Measurements from ENCODE around the gene SCFD1. TPM values are rescaled to one million over a fixed set of nuclear protein-coding genes. Genes with fewer than 3 reads are reported as not detected.

SCFD1 gene
- total and polyA plus RNA-seq, 4 donors = 24.6 to 82.1 (median 52.6) TPM

DNA sequence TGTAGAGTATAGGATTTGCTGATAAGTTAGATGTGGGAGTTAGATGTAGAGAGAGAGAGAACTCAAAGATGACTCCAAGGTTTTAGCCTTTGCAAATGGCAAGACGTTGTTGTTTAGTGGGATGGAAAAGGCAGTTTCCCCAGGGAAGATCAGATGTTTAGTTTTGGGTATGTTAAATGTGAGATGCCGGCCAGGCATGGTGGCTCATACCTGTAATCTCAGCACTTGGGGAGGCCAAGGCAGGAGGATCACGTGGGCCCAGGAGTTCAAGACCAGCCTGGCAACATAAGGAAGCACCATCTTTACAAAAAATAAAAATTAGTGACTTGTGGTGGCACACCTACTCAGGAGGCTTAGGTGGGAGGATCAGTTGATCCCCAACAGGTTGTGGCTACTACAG, 33.5 kb downstream of the SCFD1 start:
- H3K27ac ChIP-seq (ENCODE audit: low read depth in 1 of 2, low read length in 2 of 2) = no peak overlapping the region
- H3K9ac ChIP-seq (ENCODE audit: low read depth in 1 of 2, low read length in 2 of 2) = no peak overlapping the region
- H3K9me3 ChIP-seq (ENCODE audit: control insufficient read depth in 4 of 4, low read length in 3 of 4) = no peaks in the 10 kb centered on the region
- DNase-seq (ENCODE audit: low spot score) = no peak
- no peak overlapping the region for H3K4me3 ChIP-seq (ENCODE audit: low read depth in 1 of 3, low read length in 3 of 3)
- H3K36me3 ChIP-seq (ENCODE audit: control insufficient read depth in 4 of 4, insufficient read depth in 3 of 4, low read depth in 1 of 4, low read length in 3 of 4) = peaks cover 4 to 40% (median 21%) of the 10 kb centered on the region in 4 donors
- H3K27me3 ChIP-seq (ENCODE audit: control insufficient read depth in 4 of 4, insufficient read depth in 4 of 4, low read length in 3 of 4) = no peaks in the 10 kb centered on the region
- TF ChIP-seq ZBTB33 (IDR thresholded peaks at IDR 0.05) (no peak), GABPA (IDR thresholded peaks at IDR 0.05 in 1 of 2, conservative IDR thresholded peaks at IDR 0.05 in 1 of 2) (no peak), NR2F2 (IDR thresholded peaks at IDR 0.05) (no peak), FOXA2 (IDR thresholded peaks at IDR 0.05) (no peak), EGR1 (IDR thresholded peaks at IDR 0.05; ENCODE audit: low read depth in 2 of 2) (no peak), RXRA (IDR thresholded peaks at IDR 0.05) (no peak), HNF4G (IDR thresholded peaks at IDR 0.05) (no peak), SP1 (IDR thresholded peaks at IDR 0.05) (no peak), ATF3 (IDR thresholded peaks at IDR 0.05) (no peak), JUND (IDR thresholded peaks at IDR 0.05) (no peak), YY1 (IDR thresholded peaks at IDR 0.05) (no peak), RAD21 (IDR thresholded peaks at IDR 0.05) (no peak)
- TF ChIP-seq, protein P1, sequence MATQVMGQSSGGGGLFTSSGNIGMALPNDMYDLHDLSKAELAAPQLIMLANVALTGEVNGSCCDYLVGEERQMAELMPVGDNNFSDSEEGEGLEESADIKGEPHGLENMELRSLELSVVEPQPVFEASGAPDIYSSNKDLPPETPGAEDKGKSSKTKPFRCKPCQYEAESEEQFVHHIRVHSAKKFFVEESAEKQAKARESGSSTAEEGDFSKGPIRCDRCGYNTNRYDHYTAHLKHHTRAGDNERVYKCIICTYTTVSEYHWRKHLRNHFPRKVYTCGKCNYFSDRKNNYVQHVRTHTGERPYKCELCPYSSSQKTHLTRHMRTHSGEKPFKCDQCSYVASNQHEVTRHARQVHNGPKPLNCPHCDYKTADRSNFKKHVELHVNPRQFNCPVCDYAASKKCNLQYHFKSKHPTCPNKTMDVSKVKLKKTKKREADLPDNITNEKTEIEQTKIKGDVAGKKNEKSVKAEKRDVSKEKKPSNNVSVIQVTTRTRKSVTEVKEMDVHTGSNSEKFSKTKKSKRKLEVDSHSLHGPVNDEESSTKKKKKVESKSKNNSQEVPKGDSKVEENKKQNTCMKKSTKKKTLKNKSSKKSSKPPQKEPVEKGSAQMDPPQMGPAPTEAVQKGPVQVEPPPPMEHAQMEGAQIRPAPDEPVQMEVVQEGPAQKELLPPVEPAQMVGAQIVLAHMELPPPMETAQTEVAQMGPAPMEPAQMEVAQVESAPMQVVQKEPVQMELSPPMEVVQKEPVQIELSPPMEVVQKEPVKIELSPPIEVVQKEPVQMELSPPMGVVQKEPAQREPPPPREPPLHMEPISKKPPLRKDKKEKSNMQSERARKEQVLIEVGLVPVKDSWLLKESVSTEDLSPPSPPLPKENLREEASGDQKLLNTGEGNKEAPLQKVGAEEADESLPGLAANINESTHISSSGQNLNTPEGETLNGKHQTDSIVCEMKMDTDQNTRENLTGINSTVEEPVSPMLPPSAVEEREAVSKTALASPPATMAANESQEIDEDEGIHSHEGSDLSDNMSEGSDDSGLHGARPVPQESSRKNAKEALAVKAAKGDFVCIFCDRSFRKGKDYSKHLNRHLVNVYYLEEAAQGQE (IDR thresholded peaks at IDR 0.05) = no peak
- TF ChIP-seq, protein P2, sequence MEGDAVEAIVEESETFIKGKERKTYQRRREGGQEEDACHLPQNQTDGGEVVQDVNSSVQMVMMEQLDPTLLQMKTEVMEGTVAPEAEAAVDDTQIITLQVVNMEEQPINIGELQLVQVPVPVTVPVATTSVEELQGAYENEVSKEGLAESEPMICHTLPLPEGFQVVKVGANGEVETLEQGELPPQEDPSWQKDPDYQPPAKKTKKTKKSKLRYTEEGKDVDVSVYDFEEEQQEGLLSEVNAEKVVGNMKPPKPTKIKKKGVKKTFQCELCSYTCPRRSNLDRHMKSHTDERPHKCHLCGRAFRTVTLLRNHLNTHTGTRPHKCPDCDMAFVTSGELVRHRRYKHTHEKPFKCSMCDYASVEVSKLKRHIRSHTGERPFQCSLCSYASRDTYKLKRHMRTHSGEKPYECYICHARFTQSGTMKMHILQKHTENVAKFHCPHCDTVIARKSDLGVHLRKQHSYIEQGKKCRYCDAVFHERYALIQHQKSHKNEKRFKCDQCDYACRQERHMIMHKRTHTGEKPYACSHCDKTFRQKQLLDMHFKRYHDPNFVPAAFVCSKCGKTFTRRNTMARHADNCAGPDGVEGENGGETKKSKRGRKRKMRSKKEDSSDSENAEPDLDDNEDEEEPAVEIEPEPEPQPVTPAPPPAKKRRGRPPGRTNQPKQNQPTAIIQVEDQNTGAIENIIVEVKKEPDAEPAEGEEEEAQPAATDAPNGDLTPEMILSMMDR (IDR thresholded peaks at IDR 0.05; ENCODE audit: low read depth, low read length, missing input control) = no peak
- TF ChIP-seq, protein P3, sequence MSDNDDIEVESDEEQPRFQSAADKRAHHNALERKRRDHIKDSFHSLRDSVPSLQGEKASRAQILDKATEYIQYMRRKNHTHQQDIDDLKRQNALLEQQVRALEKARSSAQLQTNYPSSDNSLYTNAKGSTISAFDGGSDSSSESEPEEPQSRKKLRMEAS (IDR thresholded peaks at IDR 0.05) = no peak
- 96% methylated on average over 3 of the region's 3 CpGs for WGBS
- H3K4me1 ChIP-seq (ENCODE audit: control insufficient read depth in 4 of 4, insufficient read depth in 4 of 4, low read length in 3 of 4) = peaks cover 0 to 7% (median 2%) of the 10 kb centered on the region in 4 donors

GRCh38 chr14:30656190-30656632, 34.1 kb downstream of the SCFD1 start:
- no peak overlapping the region for H3K9ac ChIP-seq (ENCODE audit: low read depth in 1 of 2, low read length in 2 of 2)
- peak overlapping the region in 1 of 2 donors; percentile 54 for H3K27ac ChIP-seq (ENCODE audit: low read depth in 1 of 2, low read length in 2 of 2)
- peak; percentile 49 for DNase-seq (ENCODE audit: low spot score)
- no peaks in the 10 kb centered on the region for H3K27me3 ChIP-seq (ENCODE audit: control insufficient read depth in 4 of 4, insufficient read depth in 4 of 4, low read length in 3 of 4)
- H3K36me3 ChIP-seq (ENCODE audit: control insufficient read depth in 4 of 4, insufficient read depth in 3 of 4, low read depth in 1 of 4, low read length in 3 of 4) = peaks cover 4 to 45% (median 25%) of the 10 kb centered on the region in 4 donors
- TF ChIP-seq FOXA2 (IDR thresholded peaks at IDR 0.05) (no peak), RAD21 (IDR thresholded peaks at IDR 0.05) (peak; percentile 67 to 80), HNF4A (conservative IDR thresholded peaks at IDR 0.05) (peak in 1 of 2 donors; percentile 30), ATF3 (IDR thresholded peaks at IDR 0.05) (no peak), TAF1 (conservative IDR thresholded peaks at IDR 0.05) (no peak), GABPA (IDR thresholded peaks at IDR 0.05 in 1 of 2, conservative IDR thresholded peaks at IDR 0.05 in 1 of 2) (no peak)
- TF ChIP-seq, protein P2 (IDR thresholded peaks at IDR 0.05; ENCODE audit: low read depth, low read length, missing input control) = peak; percentile 58
- 47% methylated on average over 8 of the region's 8 CpGs for WGBS
- H3K4me3 ChIP-seq (ENCODE audit: low read depth in 1 of 3, low read length in 3 of 3) = no peak overlapping the region
- peaks cover 0 to 7% (median 2%) of the 10 kb centered on the region in 4 donors for H3K4me1 ChIP-seq (ENCODE audit: control insufficient read depth in 4 of 4, insufficient read depth in 4 of 4, low read length in 3 of 4)
- H3K9me3 ChIP-seq (ENCODE audit: control insufficient read depth in 4 of 4, low read length in 3 of 4) = no peaks in the 10 kb centered on the region
